DOHH2 (cell line): ENCODE measurements around the gene PCDHB5.
"Not testable (repeated sequence)": the region's sequence is repeated elsewhere in the genome, so short reads cannot be mapped to it uniquely, and the experiment has no call there.

ENCODE experiments used
- CTCF ChIP-seq: fragments of 200-600 bp; sonication (generic); IDR thresholded peaks from one replicate; pipeline ENCODE4 v1.5.1; 2014; ENCODE audit warnings: antibody characterized with exemption, mild to moderate bottlenecking, low read depth, low read length; ENCODE audit not compliant: poor library complexity, severe bottlenecking
- EZH2phosphoT487 ChIP-seq: fragments of 200-600 bp; sonication (generic); IDR thresholded peaks from 2 replicates; pipeline ENCODE4 v1.6.1; 2017; ENCODE audit warnings: borderline replicate concordance, mild to moderate bottlenecking, antibody characterized with exemption, low read length, moderate library complexity, mixed read lengths

GRCh38 chr5:141151632-141152031 lies 16.6 kb downstream of the PCDHB5 start:
- TF ChIP-seq CTCF, EZH2phosphoT487: not testable (repeated sequence)
